Ammon's horn (tissue), 1 donor: ENCODE results near the gene RALGAPA1.
"Not testable (repeated sequence)": the region's sequence is repeated elsewhere in the genome, so short reads cannot be mapped to it uniquely, and the experiment has no call there.

Experiments
- DNase-seq: peaks from one replicate; pipeline ENCODE4 v3.0.0-alpha.2; 2016; ENCODE audit warnings: low spot score

The RALGAPA1 gene

GRCh38 chr14:35821564-35822411 is 12.7 kb upstream of the RALGAPA1 start:
- DNase-seq = peak; percentile 17

- no peak for DNase-seq
Observed at GRCh38 chr14:35819591-35820540, 10.8 kb upstream of the RALGAPA1 start.

- peak; percentile 66 for DNase-seq
Observed at GRCh38 chr14:35818346-35819115, 9.4 kb upstream of the RALGAPA1 start.

GRCh38 chr14:35814371-35815005 is 5.4 kb upstream of the RALGAPA1 start:
- DNase-seq = peak; percentile 58

- no peak for DNase-seq
Observed at GRCh38 chr14:35810963-35811362, 1.9 kb upstream of the RALGAPA1 start.

- no peak for DNase-seq
Observed at GRCh38 chr14:35809597-35809996, 502 bp upstream of the RALGAPA1 start.

GRCh38 chr14:35808076-35808637 is 938 bp downstream of the RALGAPA1 start:
- DNase-seq = no peak

GRCh38 chr14:35807131-35807961 is 1.7 kb downstream of the RALGAPA1 start:
- DNase-seq = no peak

- DNase-seq = no peak
Observed at GRCh38 chr14:35806006-35806907, 2.8 kb downstream of the RALGAPA1 start.

GRCh38 chr14:35797796-35798195 is 11.3 kb downstream of the RALGAPA1 start:
- DNase-seq = no peak

GRCh38 chr14:35789651-35790050 is 19.4 kb downstream of the RALGAPA1 start:
- no peak for DNase-seq

GRCh38 chr14:35786856-35787255 is 22.2 kb downstream of the RALGAPA1 start:
- no peak for DNase-seq

- DNase-seq = no peak
Observed at GRCh38 chr14:35783699-35784098, 25.4 kb downstream of the RALGAPA1 start.

GRCh38 chr14:35779368-35779767 is 29.7 kb downstream of the RALGAPA1 start:
- no peak for DNase-seq

- DNase-seq = not testable (repeated sequence)
Observed at GRCh38 chr14:35777550-35777949, 31.5 kb downstream of the RALGAPA1 start.

- no peak for DNase-seq
Observed at GRCh38 chr14:35776823-35777222, 32.3 kb downstream of the RALGAPA1 start.

- DNase-seq = not testable (repeated sequence)
Observed at GRCh38 chr14:35776085-35776484, 33.0 kb downstream of the RALGAPA1 start.

GRCh38 chr14:35766700-35767082 is 42.4 kb downstream of the RALGAPA1 start:
- no peak for DNase-seq

GRCh38 chr14:35766036-35766699 is 42.9 kb downstream of the RALGAPA1 start:
- no peak for DNase-seq
